ENCODE results near the gene CCDC141.
"Not testable (repeated sequence)": the region's sequence is repeated elsewhere in the genome, so short reads cannot be mapped to it uniquely, and the experiment has no call there.

DNA sequence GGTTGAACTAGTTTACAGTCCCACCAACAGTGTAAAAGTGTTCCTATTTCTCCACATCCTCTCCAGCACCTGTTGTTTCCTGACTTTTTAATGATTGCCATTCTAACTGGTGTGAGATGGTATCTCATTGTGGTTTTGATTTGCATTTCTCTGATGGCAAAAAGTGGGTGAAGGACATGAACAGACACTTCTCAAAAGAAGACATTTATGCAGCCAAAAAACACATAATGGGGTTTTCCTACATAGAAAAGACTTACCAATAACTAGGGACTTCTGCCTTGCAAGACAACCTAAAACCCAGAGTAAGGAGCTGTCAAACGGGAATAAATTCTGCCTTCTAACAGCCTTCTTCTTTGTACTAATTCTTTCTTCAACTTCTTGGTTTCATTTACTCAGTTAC lies 4.3 kb downstream of the CCDC141 start:
- TF ChIP-seq, protein P1, sequence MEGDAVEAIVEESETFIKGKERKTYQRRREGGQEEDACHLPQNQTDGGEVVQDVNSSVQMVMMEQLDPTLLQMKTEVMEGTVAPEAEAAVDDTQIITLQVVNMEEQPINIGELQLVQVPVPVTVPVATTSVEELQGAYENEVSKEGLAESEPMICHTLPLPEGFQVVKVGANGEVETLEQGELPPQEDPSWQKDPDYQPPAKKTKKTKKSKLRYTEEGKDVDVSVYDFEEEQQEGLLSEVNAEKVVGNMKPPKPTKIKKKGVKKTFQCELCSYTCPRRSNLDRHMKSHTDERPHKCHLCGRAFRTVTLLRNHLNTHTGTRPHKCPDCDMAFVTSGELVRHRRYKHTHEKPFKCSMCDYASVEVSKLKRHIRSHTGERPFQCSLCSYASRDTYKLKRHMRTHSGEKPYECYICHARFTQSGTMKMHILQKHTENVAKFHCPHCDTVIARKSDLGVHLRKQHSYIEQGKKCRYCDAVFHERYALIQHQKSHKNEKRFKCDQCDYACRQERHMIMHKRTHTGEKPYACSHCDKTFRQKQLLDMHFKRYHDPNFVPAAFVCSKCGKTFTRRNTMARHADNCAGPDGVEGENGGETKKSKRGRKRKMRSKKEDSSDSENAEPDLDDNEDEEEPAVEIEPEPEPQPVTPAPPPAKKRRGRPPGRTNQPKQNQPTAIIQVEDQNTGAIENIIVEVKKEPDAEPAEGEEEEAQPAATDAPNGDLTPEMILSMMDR (IDR thresholded peaks at IDR 0.05), result not testable (repeated sequence)
- not testable (repeated sequence) for TF ChIP-seq POLR2A (IDR thresholded peaks at IDR 0.05)
